ENCODE measurements around the gene RBBP8NL.

DNA sequence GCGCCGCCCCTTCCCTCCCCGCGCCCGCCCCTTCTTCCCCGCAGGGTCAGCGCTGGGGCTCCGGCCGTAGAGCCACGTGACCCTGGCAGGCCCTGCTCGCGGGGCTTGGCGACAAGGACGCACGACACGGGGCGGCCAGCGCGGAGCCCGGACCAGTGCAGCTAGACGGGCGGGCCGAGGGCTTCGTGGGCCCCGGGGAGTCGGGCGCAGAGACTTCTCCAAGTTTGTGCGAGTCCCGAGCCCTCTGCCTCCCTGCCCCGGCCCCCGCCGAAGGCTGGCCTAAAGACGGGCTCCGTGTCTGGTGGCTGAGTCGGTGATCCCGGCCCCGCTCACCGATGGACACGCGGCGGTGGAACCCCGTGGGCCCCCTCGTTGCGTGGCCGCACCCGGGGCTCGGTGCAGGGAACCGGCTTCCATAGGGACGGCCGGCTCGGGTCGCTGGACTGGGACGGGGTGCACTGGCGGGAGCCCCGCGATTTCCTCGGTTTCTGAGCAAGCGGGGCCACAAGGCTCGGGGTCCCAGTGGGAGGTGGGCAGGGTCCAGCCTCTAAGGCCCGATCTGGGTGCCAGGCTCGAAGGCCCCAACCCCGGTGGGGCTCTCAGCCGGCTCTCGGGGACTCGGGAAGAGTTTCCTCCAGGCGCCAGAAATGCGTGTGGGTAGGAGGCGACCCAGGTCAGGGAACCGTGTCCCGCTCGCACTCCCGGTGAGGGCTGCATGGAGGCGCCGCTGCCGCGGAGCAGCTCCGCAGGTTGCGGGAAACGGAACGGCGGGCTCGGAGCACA, 48.9 kb upstream of the RBBP8NL start:
- TF ChIP-seq, protein P1, sequence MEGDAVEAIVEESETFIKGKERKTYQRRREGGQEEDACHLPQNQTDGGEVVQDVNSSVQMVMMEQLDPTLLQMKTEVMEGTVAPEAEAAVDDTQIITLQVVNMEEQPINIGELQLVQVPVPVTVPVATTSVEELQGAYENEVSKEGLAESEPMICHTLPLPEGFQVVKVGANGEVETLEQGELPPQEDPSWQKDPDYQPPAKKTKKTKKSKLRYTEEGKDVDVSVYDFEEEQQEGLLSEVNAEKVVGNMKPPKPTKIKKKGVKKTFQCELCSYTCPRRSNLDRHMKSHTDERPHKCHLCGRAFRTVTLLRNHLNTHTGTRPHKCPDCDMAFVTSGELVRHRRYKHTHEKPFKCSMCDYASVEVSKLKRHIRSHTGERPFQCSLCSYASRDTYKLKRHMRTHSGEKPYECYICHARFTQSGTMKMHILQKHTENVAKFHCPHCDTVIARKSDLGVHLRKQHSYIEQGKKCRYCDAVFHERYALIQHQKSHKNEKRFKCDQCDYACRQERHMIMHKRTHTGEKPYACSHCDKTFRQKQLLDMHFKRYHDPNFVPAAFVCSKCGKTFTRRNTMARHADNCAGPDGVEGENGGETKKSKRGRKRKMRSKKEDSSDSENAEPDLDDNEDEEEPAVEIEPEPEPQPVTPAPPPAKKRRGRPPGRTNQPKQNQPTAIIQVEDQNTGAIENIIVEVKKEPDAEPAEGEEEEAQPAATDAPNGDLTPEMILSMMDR (IDR thresholded peaks at IDR 0.05), result no peak
- TF ChIP-seq POLR2A (IDR thresholded peaks at IDR 0.05), result no peak
